SK-N-SH treated with all-trans-retinoic acid at 6 μM for 48 hours (cell line): ENCODE measurements around the gene CSF1R.

Experiments used
- ATAC-seq: fragments of 200-7000 bp; cut with Tn5 transposase; 3 replicates; pipeline ENCODE4 v1.9.1; 2020; ENCODE audit warnings: mild to moderate bottlenecking, moderate library complexity
- ARNTL ChIP-seq: fragments of 450-650 bp; formaldehyde crosslinking; IDR thresholded peaks from 2 replicates; pipeline ENCODE4 v1.5.0; 2020; ENCODE audit warnings: low read depth, mild to moderate bottlenecking, moderate library complexity, borderline replicate concordance
- BACH2 ChIP-seq: fragments of 250-450 bp; sonication (Bioruptor Pico); IDR thresholded peaks from 2 replicates; pipeline ENCODE4 v1.9.0; 2021; ENCODE audit warnings: mild to moderate bottlenecking, borderline replicate concordance
- CSDC2 ChIP-seq: fragments of 250-450 bp; sonication (Bioruptor Pico); IDR thresholded peaks from 2 replicates; pipeline ENCODE4 v1.5.0; 2020; ENCODE audit warnings: mild to moderate bottlenecking, moderate library complexity
- GLIS3 ChIP-seq: fragments of 250-450 bp; sonication (Bioruptor Pico); IDR thresholded peaks from 2 replicates; pipeline ENCODE4 v1.5.0; 2020; ENCODE audit warnings: mild to moderate bottlenecking, moderate library complexity
- OSR1 ChIP-seq: fragments of 250-450 bp; sonication (Bioruptor Pico); IDR thresholded peaks from 2 replicates; pipeline ENCODE4 v1.8.0; 2022; ENCODE audit warnings: moderate library complexity, mild to moderate bottlenecking, inconsistent platforms
- PPARA ChIP-seq: fragments of 250-450 bp; sonication (Bioruptor Pico); IDR thresholded peaks from 2 replicates; pipeline ENCODE4 v1.5.0; 2020; ENCODE audit warnings: mild to moderate bottlenecking, borderline replicate concordance
- TCF4 ChIP-seq: fragments of 250-450 bp; sonication (Bioruptor Pico); IDR thresholded peaks from 2 replicates; pipeline ENCODE4 v1.8.0; 2021; ENCODE audit warnings: mild to moderate bottlenecking, moderate library complexity, borderline replicate concordance
- TOX ChIP-seq: fragments of 250-450 bp; sonication (Bioruptor Pico); IDR thresholded peaks from 2 replicates; pipeline ENCODE4 v1.8.0; 2021; ENCODE audit warnings: mild to moderate bottlenecking, moderate library complexity, borderline replicate concordance
- ZC3H10 ChIP-seq: fragments of 250-450 bp; sonication (Bioruptor Pico); IDR thresholded peaks from 2 replicates; pipeline ENCODE4 v1.5.1; 2021; ENCODE audit warnings: mild to moderate bottlenecking, moderate library complexity
- ZFP3 ChIP-seq: fragments of 250-450 bp; sonication (Bioruptor Pico); IDR thresholded peaks from 2 replicates; pipeline ENCODE4 v1.5.0; 2020; ENCODE audit warnings: mild to moderate bottlenecking, moderate library complexity
- ZFP30 ChIP-seq: fragments of 450-650 bp; formaldehyde crosslinking; IDR thresholded peaks from 2 replicates; pipeline ENCODE4 v1.5.0; 2022; ENCODE audit warnings: mild to moderate bottlenecking, moderate library complexity
- ZNF565 ChIP-seq: fragments of 450-650 bp; formaldehyde crosslinking; conservative IDR thresholded peaks from 2 replicates; pipeline ENCODE4 v1.5.0; 2020; ENCODE audit warnings: low read depth, mild to moderate bottlenecking, moderate library complexity
- ZNF70 ChIP-seq: fragments of 450-650 bp; formaldehyde crosslinking; IDR thresholded peaks from 2 replicates; pipeline ENCODE4 v1.5.0; 2020; ENCODE audit warnings: mild to moderate bottlenecking, moderate library complexity
- TF ChIP-seq, protein P1 (sequence below): fragments of 250-450 bp; sonication (Bioruptor Pico); IDR thresholded peaks from 2 replicates; pipeline ENCODE4 v1.5.1; 2020; ENCODE audit warnings: low read depth, mild to moderate bottlenecking, moderate library complexity
- TF ChIP-seq, protein P2 (sequence below): fragments of 250-450 bp; sonication (Bioruptor Pico); IDR thresholded peaks from 2 replicates; pipeline ENCODE4 v1.5.1; 2021; ENCODE audit warnings: mild to moderate bottlenecking, moderate library complexity
- TF ChIP-seq, protein P3 (sequence below): fragments of 250-450 bp; sonication (Bioruptor Pico); IDR thresholded peaks from 2 replicates; pipeline ENCODE4 v1.5.0; 2020; ENCODE audit warnings: mild to moderate bottlenecking, moderate library complexity
- TF ChIP-seq, protein P4 (sequence below): fragments of 250-450 bp; sonication (Bioruptor Pico); IDR thresholded peaks from 2 replicates; pipeline ENCODE4 v1.8.0; 2020; ENCODE audit warnings: mild to moderate bottlenecking, moderate library complexity, borderline replicate concordance
- TF ChIP-seq, protein P5 (sequence below): fragments of 250-450 bp; sonication (Bioruptor Pico); IDR thresholded peaks from 2 replicates; pipeline ENCODE4 v1.8.0; 2021; ENCODE audit warnings: low read depth, mild to moderate bottlenecking, moderate library complexity, borderline replicate concordance

The CSF1R gene

DNA sequence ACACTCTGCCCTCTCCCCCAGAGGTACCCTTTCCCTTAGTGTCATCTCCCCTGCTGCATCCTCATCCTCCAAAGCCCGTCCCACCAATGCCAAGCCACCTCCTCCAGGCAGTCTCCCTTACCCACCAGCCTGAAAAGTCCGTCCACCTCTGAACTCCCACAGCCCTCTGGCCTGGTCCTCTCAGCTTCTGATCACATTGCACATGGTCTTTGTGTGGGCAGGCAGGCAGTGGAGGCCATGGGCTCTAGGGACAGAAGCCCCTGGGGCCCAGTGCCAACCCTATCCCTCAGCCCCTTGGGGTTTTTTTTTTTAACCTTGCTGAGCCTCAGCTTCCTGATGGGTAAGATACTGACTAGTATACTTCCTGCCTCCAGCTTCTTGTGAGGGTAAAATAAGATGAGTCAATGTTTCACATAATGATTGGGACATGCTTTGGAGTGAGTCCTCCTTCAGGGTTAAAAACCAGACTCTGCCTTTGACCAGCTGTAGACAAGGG is 19.4 kb downstream of the CSF1R start:
- TF ChIP-seq ZNF70 (CRISPR knock-in tag) = no peak
- TF ChIP-seq, protein P1, sequence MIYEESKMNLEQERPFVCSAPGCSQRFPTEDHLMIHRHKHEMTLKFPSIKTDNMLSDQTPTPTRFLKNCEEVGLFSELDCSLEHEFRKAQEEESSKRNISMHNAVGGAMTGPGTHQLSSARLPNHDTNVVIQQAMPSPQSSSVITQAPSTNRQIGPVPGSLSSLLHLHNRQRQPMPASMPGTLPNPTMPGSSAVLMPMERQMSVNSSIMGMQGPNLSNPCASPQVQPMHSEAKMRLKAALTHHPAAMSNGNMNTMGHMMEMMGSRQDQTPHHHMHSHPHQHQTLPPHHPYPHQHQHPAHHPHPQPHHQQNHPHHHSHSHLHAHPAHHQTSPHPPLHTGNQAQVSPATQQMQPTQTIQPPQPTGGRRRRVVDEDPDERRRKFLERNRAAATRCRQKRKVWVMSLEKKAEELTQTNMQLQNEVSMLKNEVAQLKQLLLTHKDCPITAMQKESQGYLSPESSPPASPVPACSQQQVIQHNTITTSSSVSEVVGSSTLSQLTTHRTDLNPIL (CRISPR knock-in tag) = no peak
- no peak for TF ChIP-seq ZNF565 (CRISPR knock-in tag)
- no peak for TF ChIP-seq ZC3H10
- ATAC-seq = peak; percentile 48; the same call in 2 of the 3 replicates

DNA sequence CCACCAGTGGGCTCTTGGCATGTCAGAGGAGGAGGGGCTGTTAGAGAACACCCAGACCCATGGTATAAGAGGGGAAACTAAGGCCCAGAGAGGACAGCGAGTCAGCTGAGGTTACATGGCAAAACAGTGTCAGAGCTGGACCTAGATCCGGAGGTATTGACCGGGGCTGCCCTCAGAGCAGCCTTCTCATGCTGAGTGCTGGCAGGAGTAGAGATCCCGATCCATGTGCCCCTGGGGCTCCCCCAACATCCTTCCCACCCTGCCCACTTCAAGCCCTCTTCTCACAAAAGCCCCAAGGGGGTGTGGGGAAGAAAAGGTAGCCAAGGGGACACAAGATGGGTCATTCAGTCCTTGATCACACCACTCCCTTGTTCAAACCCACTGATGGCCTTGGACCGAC is 19.9 kb downstream of the CSF1R start:
- TF ChIP-seq ZNF70 (CRISPR knock-in tag) (no peak), TCF4 (no peak), BACH2 (CRISPR knock-in tag) (no peak), CSDC2 (CRISPR knock-in tag) (no peak), OSR1 (no peak), ZFP3 (no peak), PPARA (CRISPR knock-in tag) (no peak), ARNTL (no peak), ZNF565 (CRISPR knock-in tag) (no peak)
- TF ChIP-seq, protein P2, sequence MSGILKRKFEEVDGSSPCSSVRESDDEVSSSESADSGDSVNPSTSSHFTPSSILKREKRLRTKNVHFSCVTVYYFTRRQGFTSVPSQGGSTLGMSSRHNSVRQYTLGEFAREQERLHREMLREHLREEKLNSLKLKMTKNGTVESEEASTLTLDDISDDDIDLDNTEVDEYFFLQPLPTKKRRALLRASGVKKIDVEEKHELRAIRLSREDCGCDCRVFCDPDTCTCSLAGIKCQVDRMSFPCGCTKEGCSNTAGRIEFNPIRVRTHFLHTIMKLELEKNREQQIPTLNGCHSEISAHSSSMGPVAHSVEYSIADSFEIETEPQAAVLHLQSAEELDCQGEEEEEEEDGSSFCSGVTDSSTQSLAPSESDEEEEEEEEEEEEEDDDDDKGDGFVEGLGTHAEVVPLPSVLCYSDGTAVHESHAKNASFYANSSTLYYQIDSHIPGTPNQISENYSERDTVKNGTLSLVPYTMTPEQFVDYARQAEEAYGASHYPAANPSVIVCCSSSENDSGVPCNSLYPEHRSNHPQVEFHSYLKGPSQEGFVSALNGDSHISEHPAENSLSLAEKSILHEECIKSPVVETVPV (CRISPR knock-in tag) = no peak
- TF ChIP-seq, protein P1 (CRISPR knock-in tag) = no peak
- TF ChIP-seq, protein P3, sequence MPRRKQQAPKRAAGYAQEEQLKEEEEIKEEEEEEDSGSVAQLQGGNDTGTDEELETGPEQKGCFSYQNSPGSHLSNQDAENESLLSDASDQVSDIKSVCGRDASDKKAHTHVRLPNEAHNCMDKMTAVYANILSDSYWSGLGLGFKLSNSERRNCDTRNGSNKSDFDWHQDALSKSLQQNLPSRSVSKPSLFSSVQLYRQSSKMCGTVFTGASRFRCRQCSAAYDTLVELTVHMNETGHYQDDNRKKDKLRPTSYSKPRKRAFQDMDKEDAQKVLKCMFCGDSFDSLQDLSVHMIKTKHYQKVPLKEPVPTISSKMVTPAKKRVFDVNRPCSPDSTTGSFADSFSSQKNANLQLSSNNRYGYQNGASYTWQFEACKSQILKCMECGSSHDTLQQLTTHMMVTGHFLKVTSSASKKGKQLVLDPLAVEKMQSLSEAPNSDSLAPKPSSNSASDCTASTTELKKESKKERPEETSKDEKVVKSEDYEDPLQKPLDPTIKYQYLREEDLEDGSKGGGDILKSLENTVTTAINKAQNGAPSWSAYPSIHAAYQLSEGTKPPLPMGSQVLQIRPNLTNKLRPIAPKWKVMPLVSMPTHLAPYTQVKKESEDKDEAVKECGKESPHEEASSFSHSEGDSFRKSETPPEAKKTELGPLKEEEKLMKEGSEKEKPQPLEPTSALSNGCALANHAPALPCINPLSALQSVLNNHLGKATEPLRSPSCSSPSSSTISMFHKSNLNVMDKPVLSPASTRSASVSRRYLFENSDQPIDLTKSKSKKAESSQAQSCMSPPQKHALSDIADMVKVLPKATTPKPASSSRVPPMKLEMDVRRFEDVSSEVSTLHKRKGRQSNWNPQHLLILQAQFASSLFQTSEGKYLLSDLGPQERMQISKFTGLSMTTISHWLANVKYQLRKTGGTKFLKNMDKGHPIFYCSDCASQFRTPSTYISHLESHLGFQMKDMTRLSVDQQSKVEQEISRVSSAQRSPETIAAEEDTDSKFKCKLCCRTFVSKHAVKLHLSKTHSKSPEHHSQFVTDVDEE (CRISPR knock-in tag) = no peak
- TF ChIP-seq, protein P4, sequence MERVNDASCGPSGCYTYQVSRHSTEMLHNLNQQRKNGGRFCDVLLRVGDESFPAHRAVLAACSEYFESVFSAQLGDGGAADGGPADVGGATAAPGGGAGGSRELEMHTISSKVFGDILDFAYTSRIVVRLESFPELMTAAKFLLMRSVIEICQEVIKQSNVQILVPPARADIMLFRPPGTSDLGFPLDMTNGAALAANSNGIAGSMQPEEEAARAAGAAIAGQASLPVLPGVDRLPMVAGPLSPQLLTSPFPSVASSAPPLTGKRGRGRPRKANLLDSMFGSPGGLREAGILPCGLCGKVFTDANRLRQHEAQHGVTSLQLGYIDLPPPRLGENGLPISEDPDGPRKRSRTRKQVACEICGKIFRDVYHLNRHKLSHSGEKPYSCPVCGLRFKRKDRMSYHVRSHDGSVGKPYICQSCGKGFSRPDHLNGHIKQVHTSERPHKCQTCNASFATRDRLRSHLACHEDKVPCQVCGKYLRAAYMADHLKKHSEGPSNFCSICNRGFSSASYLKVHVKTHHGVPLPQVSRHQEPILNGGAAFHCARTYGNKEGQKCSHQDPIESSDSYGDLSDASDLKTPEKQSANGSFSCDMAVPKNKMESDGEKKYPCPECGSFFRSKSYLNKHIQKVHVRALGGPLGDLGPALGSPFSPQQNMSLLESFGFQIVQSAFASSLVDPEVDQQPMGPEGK = no peak
- TF ChIP-seq, protein P5, sequence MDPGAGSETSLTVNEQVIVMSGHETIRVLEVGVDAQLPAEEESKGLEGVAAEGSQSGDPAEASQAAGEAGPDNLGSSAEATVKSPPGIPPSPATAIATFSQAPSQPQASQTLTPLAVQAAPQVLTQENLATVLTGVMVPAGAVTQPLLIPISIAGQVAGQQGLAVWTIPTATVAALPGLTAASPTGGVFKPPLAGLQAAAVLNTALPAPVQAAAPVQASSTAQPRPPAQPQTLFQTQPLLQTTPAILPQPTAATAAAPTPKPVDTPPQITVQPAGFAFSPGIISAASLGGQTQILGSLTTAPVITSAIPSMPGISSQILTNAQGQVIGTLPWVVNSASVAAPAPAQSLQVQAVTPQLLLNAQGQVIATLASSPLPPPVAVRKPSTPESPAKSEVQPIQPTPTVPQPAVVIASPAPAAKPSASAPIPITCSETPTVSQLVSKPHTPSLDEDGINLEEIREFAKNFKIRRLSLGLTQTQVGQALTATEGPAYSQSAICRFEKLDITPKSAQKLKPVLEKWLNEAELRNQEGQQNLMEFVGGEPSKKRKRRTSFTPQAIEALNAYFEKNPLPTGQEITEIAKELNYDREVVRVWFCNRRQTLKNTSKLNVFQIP (CRISPR knock-in tag) = no peak
- TF ChIP-seq, all 23 proteins: peak for 0
- no peak for ATAC-seq

DNA sequence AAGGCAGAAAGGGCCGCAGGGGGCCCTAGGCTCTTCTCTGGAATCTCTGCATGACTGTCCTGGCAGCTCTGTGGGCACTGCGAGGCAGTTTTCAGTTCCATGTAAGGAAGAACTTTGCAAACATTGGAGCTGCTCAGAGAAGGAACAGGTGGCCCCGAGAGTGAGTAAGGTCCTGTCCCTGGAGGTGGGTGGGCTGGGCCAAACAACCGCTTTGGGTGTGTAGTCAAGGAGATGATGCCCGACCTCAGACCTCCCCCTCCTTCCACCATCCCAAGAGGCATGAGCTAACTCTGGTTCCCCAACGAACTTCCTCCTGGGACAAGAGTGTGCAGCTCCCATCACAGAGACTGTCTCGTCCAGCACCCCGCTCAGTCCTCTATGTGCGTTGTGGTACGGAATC is 20.5 kb downstream of the CSF1R start:
- TF ChIP-seq GLIS3 (CRISPR knock-in tag) (no peak), TOX (CRISPR knock-in tag) (no peak), ZC3H10 (no peak), ZFP30 (CRISPR knock-in tag) (no peak)
- TF ChIP-seq, protein P1 (CRISPR knock-in tag) = no peak
- TF ChIP-seq, protein P5 (CRISPR knock-in tag) = no peak
- TF ChIP-seq, protein P2 (CRISPR knock-in tag) = no peak
- peak; percentile 6; the same call in 2 of the 3 replicates for ATAC-seq
